ENCODE measurements around the gene HCFC2.

- no peak for TF ChIP-seq CTCF (IDR thresholded peaks at IDR 0.05)
- no peak for TF ChIP-seq POLR2A (IDR thresholded peaks at IDR 0.05)
Measured at GRCh38 chr12:104064842-104065427, 604 bp downstream of the HCFC2 start.
